GM18499 (cell line): ENCODE results near the gene FAM78B.

Source experiments
- ATAC-seq: cut with Tn5 transposase; IDR thresholded peaks from one replicate; pipeline ENCODE4 v1.9.1; 2021; ENCODE audit warnings: moderate number of reproducible peaks; ENCODE audit not compliant: insufficient read depth, unreplicated experiment

The FAM78B gene

DNA sequence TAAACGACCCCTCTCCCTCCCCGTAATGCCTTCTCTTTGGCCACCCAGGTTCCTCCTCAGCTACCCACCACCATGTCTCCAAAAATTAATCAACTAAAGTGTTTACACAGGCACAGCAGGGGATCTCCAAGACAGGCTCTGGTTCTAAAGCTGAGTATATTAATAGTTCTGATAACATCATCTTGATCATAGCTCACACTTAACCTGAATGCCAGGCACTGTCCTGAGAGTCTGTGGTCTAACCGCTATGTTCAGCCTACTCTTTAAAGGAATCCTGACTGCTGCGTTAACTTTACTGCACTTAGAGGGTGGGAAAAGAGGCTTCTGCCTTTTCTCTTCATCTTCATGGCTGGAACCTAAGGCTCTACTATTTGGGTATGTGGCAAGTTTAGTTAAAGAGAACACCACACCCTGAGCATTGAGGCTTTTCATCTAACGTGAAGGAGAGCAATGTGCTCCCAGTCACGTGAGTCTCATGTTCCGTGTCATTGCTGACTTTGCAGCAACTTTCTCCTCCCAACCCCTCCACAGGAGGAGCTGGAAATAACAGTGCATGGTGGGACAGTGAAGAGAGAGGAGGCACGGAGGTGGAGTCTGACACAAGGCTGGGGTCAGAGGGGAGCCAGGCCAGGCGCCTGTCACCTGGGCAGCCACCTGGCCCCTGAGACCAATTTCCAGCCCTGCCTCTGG, 86.4 kb downstream of the FAM78B start:
- ATAC-seq: no peak

DNA sequence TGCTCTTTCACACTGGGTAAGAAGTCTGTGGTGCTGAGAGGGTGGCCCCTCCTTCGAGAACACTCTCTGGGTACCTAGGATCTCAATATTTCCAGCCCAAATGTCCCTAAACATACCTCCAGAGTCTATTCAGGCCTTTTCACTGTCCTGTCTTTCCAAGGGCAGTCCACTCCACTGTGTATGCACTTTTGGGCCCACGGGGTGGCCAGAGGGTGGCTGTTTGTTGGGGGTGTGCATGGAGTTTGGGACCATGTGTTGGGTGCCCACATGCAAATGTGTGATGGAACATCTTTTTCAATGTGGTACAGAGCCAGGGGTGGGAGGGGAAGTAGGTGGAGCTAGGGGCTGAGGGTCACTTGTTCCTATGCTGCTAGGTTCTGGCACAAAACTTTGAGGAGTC, 87.5 kb downstream of the FAM78B start:
- no peak for ATAC-seq

DNA sequence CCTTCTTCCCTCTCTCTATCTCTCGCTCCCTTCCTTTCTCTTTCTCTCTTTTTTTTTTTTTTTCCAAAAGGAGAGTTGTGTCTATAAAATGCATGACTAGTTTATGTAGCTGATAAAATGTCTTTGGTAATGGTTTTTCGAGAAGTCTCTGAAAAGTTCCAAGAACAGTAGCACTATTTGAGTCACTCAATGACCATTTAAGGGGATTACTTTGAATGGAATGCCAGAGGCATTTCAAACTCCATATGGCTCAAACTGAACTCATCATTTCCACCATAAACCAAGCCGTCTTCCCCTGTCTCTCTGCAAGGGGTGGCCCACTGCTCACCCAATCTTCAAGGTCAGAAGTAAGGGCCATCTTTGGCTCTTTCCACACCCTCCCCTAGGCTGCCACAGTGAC, 93.3 kb downstream of the FAM78B start:
- ATAC-seq: no peak

DNA sequence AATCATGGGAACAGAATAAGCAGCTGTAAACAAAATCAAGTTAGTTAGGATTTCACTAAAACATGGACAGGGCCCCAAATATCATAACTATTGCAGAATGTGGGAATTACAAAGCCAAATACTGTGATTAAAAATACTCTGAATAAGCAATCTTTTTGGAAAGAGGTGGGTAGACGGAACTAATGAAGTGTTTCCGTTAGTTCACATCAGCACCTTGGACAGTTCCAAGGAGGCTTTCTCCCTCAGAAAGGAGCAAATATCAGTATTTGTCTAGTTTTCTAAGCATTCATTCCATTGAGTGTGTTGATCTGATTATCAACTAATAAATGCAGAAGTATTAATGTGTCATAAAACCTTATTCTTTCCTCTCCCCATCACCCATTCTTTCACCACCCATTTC, 97.4 kb downstream of the FAM78B start:
- no peak for ATAC-seq

DNA sequence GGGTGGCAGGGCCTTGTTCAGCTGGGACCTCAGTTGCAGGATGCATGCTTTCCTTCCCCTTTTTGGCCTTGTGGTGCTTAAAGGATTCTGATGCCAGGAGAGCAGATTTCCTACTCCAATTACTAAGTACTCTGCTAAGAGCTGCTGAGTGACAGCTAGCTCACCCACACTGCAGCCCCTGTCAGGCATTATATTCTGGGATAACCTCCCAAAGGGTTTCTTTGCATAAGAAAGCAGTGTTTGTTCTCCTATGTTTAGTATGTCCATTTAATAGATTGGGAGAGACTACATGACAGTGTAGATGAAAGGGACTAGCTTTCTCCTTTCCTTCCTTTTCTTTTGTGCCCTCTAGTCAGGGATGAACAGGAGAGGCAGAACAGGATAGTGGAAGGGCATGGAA, 100.7 kb downstream of the FAM78B start:
- no peak for ATAC-seq

DNA sequence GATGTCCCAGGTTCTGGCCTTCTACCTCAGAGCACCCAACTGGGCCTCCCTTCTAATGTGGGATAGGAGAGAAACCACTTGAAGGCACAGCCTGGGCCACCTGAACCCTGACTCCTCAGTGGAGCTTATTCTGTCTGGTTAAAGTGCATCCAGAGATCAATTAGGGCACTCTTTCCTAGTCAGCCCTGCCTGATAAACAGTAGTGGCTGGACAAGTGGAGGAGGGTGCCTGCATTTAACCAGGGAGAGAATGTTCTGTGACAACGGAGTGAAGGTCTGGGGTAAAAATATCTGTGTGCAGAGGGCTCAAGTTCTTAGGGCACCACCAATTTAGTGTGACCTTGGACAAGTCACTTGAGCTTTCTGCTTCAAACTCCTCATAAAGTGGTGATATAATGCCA, 101.8 kb downstream of the FAM78B start:
- ATAC-seq: no peak

DNA sequence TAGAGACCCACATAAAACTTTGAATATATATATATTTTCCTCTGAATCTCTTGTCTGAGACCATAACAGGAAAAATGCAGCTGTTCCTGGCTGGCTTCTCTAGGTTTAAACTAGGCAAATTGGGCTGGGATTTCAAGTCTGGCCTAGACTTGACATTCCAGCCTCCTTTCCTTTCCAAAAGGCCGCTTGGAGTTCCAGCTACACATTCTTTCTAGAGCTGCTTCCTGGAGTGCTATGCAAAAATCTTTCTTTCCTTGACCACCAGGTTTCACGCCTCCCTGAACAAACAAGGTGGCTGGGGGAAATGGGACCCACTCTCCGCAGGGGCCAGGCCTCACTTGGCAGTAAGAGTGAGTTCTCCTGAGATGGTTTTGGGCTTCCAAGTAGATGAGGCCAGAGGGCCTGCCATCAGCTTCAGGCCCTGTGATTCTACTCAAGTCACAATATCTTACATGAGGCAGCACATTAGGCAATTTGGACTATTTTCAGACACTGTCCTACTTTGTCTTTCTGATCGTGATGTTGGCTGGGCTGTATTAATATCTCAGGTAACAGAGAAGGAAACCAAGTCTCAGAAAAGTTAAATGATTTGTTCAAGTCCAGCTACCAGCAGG, 102.4 kb downstream of the FAM78B start:
- ATAC-seq: no peak

DNA sequence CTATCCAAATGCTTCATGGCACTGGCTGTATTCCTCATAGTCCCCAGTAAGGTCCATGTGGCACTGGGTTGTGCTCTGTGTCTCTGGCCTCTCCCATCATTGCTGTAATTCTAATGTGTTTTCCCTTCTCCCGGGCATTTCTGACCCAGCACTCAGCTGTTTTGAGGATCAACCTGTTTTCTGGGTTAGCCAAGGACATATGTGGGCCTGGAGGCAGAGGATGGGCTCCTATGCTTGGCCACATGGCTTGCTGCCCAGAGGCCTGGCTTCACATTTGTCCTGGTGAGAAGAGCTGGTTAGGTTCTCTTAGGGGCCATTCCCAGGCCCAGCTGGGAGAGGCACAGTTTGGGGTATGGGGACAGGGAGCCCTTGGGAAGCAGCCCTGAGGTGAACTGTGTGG, 103.1 kb downstream of the FAM78B start:
- no peak for ATAC-seq

DNA sequence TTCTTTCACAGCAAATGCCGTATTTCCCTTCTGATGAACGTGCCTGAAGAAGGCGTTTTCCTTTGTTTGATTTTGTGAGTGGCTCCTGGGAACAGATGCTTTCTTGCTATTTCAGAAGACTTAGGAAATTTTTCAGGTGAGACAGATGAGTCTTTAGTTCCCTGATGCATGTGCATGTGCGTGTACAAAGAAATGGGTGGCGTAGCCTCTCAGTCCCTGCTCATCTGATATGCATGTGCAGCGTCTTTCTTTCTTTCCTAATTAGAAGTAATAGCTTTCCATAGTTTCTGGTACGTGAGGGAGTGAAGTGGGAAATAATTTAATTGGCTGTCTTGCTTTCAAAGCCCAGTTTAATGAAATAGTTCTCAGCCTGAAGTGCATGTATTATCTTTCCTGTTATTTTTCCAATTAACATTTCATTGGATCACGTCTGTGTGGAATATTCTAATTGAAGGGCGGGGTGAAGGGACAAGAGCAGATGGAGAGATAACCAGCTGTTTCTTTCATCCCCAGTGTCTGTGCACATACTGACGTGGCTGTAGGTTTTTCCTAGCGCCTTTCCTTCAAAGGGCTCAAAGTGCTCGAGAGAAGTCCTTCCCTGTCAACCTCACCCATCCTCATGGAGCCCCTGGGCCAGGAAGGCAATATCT, 104.3 kb downstream of the FAM78B start:
- ATAC-seq: no peak

DNA sequence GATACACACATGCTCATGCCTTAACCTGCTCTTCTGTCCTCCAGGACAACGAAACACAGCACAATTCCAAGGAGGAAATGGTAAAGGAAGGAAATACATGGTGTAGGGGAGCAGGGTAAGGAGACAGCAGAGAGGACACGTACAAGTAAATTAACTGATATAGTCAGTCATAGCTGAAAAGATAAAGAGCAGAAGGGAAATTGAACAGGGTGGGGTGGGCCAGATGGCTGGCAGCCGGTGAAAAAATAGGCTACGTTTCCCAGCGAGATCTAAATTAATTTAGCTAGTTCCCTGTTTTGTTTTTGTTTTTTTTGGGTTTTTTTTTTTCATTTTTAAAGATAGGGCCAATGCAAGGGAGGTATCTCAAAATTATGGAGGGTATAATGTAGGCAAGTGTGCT, 109.2 kb downstream of the FAM78B start:
- ATAC-seq: no peak

DNA sequence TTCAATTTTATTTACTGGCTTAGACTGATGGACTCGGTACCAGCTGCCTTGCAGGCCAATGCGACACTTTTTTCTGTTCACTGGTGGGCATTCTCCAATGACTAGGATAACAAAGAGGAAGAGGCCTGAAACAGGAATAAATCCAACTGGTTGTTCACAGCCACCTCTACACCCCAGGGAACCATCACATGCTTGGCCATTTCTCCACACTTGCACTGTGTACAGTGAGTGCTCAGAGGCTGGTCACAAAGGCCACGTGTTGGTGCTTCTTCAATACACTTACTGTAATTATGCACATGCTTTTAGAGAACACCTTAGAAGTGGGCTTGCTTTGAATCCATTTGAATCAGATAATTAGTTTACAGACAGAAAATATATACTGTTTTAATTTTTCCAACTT, 113.4 kb downstream of the FAM78B start:
- ATAC-seq: no peak

DNA sequence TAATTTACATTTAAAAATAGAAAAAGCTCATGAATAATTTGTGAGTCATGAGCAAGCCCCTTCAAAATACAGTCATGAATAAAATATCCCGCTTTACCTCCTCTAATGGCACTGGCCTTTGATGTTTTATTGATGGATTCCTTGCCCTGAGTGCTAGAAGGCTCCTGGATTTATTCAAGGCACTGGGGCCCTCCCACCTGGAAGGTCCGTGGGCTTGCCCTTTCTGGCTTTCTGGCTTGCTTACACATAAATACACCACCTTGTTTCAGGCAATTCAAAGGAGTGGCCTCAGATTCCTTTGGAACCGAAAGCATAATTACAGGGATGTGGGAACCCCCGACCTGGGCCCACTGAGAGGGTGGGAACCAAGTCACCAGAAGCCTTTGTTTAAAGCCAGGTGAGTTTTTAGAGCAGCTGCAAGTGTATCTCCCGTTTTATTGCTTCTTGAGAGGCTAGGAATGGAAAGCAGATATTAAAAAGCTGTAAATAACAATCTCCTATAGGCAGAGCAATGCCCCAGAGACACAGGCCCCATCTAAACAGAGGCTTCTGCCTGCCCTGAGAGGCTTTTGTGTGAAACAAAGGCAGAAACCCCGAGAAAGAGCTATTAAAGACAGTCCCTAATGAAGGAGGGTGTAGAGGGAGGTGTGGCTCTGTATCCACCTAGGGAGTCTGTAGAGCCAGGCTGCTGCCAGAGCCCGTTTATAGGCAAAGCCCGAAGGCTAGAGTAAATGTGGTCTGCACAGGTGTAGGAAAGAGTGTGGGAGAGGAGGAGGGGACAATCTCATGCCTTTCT, 126.4 kb downstream of the FAM78B start:
- ATAC-seq: no peak

DNA sequence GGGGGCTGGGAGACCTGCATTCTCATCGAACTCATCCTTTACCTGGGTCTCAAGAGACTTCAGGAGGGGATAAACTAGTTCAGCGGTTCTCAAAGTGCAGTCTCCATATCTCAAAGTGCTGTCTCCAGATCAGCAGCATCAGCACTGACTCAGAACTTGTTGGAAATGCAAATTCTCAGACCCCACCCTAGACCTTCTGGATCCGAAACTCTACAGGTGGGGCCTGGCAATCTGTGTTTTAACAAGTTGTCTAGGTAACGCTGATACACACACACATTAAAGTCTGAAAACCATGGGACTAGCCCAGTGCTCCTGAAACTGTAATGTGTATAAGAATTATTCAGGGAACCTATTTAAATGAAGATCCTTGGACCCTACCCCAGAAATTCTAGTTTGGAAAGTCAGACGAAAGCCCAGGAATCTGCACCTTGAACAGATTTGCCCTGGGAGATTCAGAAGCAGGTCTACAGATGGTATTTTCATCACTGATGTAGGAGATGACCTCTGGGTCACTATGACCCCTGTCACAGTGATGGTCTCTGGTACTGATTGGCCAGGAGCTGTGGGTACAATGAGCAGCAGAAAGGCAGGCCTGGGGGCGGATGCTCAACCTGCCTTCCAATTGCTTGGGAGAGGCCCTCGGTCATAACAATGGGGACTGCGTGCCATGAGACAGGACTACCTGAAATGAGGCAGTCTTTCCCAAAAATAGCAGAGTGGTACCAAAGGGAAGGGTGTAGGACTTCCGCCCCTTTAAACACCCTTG, 127.2 kb downstream of the FAM78B start:
- ATAC-seq: no peak

DNA sequence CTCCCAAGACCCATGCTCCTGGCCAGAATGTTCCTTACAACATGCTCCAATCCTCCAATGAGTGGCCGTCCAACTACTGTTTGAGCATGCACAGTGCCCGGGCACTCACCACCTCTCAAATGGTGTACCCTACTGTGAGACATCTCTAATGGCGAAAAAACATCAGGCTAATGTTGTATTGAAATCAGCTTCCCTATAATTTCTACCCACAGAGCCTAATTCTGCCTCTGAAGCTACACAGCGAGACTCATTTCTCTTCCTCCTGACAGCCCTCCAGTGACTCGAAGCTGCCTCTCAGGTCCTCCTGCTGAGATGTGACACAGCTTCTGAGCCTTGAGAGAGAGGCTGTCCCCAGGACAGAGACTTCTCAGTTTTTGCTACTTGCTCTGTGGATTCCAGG, 130.7 kb downstream of the FAM78B start:
- no peak for ATAC-seq

DNA sequence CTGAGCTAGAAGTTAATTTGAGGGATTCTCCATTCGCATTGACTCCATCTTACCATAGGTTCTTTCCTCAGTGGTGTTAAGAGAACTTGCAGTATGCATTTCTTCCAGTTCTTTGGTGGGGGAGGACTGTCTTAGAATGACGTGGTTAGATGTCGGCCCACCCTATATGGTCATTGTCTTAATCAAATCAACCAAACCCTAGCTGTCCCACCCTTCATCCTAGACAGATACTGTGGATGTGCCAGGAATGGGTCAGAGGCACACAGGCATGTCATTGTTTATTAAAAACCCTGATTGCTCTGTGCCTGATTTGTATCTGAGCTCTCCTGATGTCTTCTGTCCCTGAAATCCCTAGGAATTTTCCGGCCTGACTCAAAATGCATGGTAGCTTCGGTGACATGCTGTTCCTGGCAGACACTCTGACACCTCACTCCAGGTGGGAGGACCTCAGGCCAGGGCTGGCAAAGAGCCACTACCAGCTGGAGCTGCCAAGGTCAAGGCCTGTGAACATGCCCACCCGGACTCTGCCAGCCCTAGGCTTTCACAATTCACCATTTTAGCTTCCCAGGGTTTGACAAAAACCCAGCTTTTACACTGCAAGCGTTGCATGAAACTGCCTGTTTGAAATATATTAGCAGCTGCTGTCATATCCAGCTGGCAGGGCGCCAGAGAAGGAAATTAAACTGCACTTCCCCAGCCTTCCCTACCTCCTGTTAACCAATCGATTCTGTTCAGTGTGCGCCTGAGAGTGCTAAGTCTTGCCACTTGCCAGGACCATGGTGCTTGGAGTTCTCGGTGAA, 134.0 kb downstream of the FAM78B start:
- ATAC-seq: no peak

DNA sequence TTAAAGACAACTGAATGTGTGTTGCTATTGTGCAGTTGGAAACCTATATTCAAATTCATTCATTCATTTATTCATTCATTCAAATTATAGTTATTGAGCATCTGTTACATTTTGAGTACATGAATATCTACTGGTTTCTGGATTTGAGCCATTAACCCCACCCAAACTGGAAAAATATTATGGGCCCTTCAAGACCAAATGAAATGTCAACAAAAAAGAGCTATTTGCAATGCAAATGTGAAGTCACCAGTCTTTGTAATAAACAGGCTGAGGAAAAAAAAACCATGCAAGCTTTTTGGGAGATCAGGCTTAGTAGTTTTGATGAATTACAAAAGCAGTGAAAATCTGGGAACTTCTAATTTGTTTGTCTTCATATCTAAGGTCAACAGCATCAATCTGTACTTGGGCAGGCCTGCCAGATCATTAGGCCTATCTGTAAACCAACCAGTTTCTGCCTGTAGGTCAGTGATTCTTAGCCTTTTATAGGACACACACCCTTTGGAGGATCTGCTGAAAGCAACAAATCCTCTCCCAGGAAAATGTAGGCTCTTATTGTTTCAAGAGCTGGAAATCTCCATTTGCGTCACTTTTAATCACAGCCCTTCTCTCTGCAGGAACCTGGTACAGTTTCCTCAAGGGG, 134.7 kb downstream of the FAM78B start:
- ATAC-seq: no peak

DNA sequence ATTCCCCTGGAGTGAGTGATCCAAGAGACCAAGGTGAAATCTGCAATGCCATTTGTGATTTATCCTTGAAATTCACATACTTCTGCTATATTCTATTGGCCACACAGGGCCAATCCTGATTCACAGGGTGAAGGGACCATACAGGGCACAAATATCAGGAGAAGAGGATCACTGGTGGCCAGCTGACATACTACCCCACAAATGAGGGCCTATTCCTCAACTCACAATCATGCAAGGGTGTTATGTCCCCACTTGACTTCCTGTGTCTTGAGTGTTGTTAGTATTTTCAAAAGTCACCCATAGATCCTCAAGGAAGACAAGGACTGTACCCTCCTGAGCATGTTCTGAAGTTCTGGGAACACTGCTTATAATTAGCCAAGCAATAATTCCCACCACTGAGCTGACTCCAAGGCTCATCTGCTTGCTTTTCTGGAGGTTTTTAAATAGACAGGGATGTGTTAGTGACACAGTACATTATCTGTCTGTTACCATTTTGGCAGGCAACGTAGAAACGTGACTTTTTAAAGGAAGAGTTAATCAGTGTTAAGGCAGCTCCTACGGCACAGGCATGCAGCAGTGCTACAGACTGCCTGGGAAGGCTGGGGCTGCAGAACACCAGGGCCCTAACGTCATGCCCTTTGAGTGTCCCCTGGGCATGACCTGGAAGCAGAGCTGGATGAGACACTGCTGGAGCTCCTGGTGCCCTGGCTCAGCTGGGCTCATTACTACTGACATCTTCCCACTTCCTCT, 137.4 kb downstream of the FAM78B start:
- no peak for ATAC-seq

DNA sequence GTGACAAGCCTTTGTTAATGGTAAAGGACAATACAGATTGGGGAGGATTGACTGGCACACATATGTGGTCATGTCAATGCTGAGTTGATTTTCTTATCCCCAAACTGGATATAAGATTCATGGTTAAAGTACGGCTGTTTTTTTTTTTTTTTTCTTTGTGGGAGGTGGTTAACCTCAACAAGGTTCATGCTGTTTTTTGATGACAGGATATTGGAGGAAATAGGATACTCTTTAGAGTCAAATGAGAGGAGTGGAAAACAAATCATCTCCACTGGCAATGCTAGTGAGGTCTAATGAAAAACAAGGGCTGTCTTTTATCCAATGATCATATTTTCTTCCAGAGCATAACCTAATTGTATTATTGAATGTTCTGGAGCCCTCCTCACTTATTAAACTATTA, 140.2 kb downstream of the FAM78B start:
- no peak for ATAC-seq
